HG02852 (cell line): ENCODE results near the gene INKA1.
A peak's percentile ranks its signal among the peaks of the same experiment; 100 is the strongest.
"Not testable (repeated sequence)": the region's sequence is repeated elsewhere in the genome, so short reads cannot be mapped to it uniquely, and the experiment has no call there.

Experiments
- ATAC-seq: cut with Tn5 transposase; IDR thresholded peaks from one replicate; pipeline ENCODE4 v1.9.1; 2021; ENCODE audit warnings: mild to moderate bottlenecking, moderate library complexity; ENCODE audit not compliant: unreplicated experiment

INKA1 gene

DNA sequence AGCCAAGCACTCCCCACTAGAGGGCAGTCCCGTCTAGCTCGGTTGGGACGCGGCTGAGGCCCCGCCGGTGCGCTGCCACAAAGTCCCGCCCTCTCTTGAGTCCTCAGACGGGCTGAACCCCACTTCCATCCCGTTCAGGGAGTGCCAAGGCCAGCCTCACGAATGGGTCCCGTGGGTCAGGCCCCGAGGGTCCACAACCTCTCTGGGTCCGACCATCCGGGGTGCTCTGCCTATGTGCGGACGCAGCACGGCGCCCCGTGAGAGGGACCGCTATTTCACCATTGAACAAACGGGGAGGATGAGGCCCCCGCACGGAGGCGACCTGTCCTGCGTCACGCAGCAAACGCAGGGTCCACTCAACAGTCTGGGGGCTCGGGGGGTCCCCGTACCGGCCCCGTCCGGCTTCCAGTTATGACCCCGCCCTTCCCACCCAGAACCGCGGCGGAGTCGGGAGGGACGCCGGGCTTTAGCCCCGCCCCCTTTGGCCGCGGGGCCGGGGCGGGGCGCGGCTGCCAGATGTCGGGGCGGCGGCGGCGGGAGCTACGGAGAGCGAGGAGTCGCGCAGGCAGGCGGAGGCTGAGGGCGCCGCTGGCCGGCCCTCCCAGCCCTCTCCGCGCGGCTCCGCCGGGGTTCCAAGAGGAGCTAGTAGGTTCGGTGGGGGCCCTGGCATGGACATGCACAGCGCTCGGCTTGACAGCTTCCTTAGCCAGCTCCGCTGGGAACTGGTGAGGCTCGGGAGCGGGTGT lies at the start of gene INKA1:
INKA1 (plus strand) TSS at position 543 of the 746 bp plus-strand sequence; CDS start at position 675, 132 bp downstream.
- ATAC-seq, result peak; percentile 68

DNA sequence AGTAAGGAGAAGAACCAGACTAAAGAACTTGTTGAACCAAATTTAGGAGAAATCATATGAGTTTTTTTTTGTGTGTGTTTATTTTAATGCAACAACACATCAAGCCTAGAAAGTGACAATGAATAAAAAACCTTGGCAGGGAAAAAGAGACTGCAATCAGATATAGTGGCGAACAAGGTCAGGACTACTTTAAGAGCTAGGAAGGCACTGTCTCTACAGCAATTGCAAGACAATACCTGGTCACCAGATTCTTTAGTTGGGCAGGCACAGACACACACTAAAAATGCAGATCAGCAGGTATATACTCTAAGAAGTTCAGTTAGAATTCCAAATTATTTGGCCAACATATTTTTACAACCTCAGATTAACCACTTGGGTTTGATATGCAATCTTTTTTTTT lies 48.5 kb upstream of the INKA1 start:
- no peak for ATAC-seq

DNA sequence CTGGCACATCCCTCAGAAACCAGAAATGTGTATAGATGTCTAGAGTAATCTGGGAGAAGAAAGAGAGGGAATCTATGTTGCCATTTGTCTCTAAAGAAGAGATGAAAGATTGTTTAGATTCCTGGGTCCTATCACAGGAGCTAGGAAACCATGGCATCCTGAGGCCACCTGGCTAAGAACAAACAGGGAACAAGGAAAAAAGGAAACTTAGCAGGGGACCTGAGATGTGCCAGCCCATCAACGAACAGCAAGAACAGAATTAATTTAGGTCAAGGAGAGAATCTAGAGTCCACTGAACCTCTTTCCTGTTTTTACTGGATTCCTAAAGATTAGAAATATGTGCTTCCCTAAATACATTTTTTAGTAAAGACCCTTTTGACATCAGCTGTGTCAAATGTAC lies 47.0 kb upstream of the INKA1 start:
- no peak for ATAC-seq

DNA sequence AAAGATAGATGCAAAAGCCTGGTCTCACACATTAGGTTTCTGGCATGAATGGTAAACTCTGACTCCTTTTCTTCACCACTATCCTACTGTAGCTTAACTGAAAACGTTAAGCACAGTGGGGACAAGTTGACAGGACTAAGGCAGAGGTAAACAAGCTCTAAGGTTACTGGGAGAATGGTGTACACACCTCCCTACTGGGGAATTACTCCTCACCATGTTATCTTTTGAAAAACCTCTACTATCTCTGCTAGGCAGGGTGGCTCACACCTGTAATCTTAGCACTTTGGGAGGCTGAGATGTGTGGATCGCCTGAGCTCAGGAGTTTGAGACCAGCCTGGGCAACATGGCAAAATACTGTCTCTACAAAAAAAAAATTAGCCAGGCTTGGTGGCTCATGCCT lies 45.9 kb upstream of the INKA1 start:
- no peak for ATAC-seq

DNA sequence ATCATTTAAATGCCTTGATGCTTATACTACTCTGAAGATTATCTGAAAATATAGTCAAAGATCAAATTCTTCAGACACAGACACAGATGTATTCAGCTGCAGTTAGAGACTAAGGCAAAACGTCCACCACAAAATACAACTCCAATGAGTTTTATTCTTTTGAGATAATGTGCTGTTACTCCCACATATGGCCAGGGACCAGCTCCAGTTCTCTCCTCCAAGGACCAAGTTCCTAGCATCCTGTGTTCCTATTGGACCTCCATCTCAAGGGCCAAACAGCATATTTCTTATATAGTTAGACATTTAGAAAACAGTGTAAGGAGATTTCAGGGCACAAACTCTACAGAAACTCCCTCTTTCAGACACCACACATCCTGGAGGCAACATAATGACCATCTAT lies 43.8 kb upstream of the INKA1 start:
- no peak for ATAC-seq

DNA sequence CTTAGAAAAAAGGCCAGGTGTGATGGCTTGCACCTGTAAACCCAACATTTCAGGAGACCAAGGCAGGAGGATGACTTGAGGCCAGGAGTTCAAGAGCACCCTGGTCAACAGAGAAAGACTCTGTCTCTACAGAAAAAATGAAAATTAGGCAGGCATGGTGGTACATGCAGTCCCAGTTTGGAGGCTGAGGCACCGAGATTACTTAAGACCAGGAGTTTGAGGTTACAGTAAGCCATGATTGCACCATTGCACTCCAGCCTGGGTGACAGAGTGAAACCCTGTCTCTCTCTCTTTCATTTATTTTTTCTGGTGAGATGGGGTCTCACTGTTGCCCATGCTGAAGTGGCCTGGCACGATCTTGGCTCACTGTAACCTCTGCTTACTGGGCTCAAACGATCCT lies 41.4 kb upstream of the INKA1 start:
- ATAC-seq, result no peak

DNA sequence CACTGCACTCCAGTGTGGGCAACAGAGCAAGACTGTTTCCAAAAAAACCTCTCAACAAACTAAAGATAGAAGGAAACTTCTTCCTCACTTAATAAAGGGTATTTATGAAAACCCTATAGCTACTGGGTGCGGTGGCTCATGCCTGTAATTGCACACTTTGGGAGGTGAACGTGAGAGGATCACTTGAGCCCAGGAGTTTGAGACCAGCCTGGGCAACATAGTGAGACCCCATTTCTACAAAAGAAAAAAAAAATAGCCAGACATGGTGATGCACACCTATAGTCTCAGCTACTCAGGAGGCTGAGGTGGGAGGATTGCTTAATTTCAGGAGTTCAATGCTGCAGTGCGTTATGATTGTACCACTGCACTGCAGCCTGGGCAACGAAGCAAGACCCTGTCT lies 39.1 kb upstream of the INKA1 start:
- ATAC-seq, result no peak

DNA sequence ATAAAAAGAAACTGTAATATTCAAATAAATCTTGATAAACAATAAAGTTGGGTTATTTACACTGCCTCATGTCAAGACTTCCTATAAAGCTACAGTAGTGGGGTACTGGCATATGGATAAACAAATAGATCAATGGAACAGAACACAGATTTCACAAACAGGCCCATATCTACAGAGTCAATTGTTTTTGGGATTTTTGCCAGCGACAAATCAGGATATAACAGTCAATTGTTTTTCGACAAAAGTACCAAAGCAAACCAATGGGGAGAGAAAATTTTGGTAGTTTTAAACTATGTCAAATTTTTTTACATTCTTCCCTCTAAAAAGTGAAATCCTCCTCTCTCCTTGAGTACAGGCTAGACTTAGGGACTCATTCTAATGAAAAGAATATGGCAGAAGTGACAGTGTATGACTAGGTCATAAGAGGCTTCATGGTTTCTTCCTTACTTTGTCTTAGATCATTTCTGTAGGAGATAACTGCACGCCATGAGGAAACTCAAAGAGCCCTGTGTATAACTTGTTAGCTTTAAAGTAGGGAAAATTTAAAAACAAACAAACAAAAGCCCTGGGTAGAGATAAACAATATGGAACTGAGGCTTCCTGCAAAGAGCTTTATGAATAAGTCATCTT lies 33.7 kb upstream of the INKA1 start:
- ATAC-seq, result no peak

DNA sequence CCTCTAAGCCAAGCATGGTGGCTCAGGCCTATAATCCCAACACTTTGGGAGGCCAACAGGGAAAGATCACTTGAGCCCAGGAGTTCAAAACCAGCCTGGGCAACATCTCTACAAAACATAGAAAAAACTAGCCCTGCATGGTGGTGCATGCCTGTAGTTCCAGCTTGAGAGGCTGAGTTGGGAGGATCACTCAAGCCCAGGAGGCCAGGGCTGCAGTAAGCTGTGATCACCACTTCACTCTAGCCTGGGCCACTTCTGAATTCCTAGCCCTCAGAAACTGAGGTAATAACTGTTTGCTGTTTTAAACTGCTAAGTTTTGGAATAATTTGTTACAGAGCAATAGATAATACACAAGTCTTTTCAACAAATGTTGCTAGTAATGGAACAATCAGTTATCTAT lies 33.1 kb upstream of the INKA1 start:
- ATAC-seq, result no peak

DNA sequence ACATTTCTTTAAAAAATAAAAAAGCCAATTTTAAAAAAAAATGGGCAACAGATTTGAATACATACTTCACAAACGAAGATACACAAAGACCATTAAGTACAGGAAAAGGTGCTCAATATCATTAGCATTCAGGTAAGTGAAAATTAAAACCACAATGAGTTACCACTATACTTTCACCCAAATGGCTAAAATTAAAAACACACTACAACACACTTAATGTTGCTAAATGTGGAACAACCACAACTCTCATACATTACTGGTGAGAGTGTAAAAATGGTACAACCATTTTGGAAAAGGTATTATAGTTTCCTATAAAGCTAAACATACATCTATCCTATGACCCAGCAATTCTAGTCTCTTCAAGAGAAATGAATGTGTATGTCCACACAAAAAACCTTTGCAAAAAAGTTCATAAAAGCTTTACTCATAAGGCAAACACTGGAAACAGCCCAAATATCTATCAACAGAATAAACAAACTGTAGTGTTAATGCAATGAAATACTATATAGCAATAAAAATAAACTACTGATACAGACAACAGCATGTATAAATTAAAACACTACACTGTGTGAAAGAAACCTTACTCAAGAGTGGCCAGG lies 31.6 kb upstream of the INKA1 start:
- no peak for ATAC-seq

DNA sequence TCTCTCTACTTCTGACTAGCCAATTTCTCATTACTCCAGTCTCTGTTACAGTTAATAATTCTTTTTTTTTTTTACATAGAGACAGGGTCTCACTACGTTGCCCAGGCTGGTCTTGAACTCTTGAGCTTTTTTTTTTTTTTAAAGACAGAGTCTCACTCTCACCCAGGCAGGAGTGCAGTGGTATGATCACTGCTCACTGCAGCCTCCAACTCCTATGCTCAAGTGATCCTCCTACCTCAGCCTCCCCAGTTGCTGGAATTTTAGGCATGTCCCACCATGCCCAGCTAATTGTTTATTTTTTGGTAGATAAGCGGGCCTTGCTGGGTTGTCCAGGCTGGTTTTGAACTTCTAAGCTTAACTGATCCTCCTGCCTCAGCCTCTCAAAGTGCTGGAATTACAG lies 30.4 kb upstream of the INKA1 start:
- ATAC-seq, result no peak

DNA sequence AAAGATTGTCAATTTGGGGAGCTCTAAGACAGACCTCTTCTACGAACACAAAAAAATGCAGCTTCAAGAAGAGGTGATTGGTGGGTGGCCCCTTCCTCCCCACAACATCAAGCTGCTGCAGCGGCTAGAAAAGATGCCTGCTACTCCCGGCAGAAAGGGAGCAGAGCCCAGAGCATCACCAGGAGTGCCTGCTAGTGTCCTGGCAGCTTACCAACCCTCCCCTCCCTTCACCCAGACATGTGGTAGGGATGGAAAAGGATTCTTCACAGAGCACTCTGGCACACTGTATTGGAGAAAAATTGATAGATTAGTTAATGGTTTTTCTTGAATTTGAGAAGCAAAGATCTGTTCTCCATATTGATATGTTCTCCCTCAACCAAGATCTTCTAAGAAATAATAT lies 27.5 kb upstream of the INKA1 start:
- ATAC-seq, result no peak

DNA sequence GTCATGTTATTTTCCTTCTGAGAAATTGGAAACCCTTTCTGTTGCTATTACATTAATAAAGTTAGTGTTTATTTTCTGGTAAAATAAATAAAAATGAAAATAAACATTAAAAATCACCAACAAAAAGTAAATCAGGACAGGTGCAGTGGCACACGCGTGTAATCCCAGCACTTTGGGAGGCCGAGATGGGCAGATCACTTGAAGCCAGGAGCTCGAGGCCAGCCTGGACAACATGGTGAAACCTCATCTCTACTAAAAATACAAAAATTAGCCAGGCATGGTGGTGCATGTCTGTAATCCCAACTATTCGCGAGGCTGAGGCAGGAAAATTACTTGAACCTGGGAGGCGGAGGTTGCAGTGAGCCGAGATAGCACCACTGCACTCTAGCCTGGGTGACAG lies 27.0 kb upstream of the INKA1 start:
- not testable (repeated sequence) for ATAC-seq

DNA sequence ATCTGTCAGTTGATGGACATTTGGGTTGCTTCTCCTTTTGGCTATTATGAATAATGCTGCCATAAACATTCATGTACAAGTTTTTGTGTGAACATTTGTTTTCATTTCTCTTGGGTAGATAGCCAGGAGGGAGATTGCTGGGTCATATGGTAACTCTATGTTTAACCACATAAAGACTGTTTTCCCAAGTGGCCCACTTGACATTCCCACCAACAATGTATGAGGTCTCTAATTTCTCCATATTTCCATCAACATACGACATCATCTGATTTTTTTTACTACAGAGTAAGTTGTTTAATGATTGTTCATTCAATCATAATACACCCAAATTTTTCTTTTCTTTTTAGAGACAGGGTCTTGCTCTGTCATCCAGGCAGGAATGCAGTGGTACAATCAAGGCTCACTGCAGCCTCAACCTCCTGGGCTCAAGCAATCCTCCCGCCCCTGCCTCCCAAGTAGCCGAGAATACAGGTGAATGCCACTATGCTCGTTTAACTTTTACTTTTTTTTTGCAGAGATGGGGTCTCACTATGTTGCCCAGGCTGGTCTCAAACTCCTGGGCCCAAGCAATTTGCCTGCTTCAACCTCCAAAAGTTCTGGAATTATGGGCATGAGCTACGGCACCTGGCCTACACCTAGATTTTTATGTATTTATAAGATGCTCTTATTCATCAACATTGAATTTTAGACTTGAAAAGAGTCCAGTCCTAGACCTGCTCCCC lies 23.5 kb upstream of the INKA1 start:
- no peak for ATAC-seq

DNA sequence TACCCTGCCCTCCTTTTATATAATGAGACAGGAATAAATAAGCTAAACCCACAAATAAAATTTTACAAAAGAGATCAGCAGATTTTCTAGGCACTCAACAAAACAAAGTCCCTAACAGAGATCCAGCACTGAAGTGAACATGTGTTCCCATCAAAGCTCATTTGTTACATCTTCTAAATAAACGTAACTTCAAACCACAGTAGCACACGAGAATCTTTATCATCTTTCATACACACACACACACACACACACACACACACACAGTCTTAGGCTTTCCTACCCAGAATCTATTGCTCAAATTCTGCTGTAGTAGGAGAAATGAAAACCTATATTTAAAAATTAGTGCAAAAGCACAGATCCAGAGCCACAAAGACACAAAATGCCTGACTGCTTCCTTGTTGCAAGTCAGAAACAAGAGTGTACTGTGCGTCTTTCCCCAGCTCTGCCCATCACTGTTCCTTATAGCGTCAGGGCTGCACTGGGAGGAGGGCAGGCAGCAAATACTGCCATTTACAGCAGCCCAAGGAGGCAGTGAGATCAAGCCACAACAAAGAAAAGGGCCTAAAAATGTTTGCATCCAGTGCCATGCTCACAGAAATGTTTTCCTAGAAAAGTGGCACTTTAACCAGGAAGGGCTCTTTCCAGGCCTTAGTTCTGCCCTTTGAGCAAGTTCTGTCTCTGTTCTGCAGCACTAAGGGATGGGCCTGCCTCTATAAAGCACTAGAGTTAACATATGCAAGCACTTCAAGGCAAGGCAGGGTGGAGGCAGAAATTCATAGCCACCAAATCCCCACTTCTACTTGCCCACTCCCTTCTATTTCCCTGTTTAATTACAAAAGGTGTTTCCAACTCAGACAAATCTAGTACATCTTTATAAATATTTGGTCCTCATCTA lies 22.7 kb upstream of the INKA1 start:
- ATAC-seq, result no peak

DNA sequence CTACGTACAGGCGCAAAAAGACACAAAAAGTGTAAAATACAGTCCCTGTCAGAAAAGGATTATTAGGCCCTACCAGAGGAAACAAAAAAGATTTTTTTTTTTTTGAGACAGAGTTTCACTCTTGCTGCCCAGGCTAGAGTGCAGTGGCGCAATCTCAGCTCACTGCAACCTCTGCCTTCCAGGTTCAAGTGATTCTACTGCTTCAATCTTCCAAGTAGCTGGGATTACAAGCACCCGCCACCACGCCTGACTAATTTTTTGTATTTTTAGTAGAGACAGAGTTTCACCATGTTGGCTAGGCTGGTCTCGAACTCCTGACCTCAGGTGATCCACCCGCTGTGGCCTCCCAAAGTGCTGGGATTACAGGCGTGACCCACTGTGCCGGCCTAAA lies 22.1 kb upstream of the INKA1 start:
- not testable (repeated sequence) for ATAC-seq

DNA sequence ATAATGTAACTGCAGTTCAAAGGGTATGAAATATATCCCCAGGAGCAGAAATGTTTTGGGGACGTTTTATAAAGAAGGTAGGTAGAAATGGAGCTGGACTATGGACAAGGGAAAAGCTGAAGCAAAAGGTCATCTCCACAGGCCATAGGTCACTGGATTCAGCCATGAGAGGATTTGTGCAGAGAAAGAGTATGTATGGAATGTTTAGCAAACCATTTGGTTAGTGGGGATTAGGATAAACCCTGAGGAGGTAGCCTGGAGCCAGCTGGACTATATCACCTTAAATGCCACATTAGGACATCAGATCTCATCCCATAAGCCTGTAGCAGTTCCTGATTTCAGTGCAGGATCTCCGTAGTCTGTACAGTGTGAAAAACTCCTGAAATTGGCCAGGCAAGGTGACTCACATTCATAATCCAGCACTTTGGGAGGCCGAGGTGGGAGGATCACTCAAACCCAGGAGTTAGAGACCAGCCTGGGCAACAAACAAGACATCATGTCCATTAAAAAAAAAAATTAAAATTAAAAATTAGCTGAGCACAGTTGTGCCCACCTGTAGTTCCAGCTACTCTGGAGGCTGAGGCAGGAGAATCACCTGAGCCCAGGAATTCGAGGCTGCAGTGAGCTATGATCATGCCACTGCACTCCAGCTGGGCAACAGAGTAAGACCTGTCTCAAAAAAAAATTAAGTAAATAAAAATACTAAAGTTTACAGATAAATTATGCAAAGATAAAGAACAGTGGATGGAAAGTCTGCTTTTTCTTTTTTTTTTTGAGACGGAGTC lies 21.5 kb upstream of the INKA1 start:
- no peak for ATAC-seq

DNA sequence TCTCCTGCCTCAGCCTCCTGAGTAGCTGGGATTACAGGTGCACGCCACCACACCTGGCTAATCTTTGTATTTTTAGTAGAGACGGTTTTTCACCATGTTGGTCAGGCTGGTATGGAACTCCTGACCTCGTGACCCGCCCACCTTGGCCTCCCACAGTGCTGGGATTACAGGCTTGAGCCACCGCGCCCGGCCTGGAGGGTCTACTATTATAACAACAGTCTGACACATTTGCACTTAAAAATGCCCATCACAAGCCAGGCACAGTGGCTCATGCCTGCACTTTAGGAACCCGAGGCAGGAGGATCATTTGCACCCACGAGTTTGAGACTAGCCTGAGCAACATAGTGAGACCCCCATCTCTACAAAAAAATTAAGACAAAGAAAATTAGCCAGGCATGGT lies 20.8 kb upstream of the INKA1 start:
- not testable (repeated sequence) for ATAC-seq

DNA sequence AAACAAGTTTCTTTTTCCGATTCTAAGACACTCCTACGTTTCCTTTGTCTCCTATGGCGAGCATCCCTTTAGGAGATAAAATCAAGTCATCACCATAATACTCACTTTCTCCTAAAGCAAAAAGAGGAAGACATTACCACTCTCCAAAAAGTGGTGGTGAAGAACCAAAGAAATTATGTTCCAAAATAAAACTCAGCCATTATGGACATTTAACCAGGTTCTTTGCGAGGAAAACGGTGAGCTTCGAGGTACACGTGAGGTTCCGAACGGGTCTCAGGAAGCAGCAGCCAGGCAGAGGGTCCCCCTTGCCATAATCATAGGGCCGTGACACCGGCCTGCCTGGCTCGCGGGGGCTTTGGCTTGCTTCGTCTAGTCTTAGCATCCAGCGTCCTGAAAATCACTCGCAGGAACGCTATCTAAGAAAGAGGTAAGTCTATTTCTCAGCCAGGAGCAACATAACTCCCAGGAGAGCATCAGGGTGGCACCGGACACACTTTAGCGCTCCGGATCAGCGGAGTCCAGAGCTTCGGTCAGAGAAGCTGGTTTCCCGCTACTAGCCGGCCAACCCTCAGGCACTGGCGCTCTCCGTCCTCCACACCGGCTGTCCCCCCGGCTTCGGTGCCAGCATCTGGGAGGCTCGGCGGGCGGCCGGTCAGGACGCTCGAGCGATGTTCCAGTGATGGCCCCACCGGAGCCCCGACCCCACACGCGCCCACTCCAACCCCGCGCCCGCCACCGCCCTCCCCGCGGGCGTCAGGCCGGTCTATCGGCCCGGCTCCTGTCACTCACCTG lies 17.3 kb upstream of the INKA1 start:
- peak; percentile 41 for ATAC-seq
